K562 (cell line): ENCODE data around the gene CNPPD1. TPM values are rescaled to one million over a fixed set of nuclear protein-coding genes. Genes with fewer than 3 reads are reported as not detected.

Source experiments
- ETS2 ChIP-seq: IDR thresholded peaks from 2 replicates; pipeline ENCODE4 v1.6.1; 2016; ENCODE audit warnings: borderline replicate concordance, missing genetic modification characterization, mild to moderate bottlenecking, moderate library complexity, missing compliant biosample characterization; ENCODE audit not compliant: poor library complexity, severe bottlenecking
- HDAC2 ChIP-seq: fragments of 450-650 bp; IDR thresholded peaks from 2 replicates; pipeline ENCODE4 v1.6.1; 2016; ENCODE audit warnings: mild to moderate bottlenecking
- HOXB6 ChIP-seq: fragments of 250-450 bp; sonication (Bioruptor Pico); IDR thresholded peaks from 2 replicates; pipeline ENCODE4 v1.5.1; 2022; ENCODE audit warnings: mild to moderate bottlenecking, borderline replicate concordance
- IRF2 ChIP-seq: sonication (generic); formaldehyde crosslinking; IDR thresholded peaks from 2 replicates; pipeline ENCODE4 v1.8.1; 2022; ENCODE audit warnings: mild to moderate bottlenecking, missing genetic modification reagents
- KAT7 ChIP-seq: sonication (generic); formaldehyde crosslinking; IDR thresholded peaks from 2 replicates; pipeline ENCODE4 v1.8.0; 2022; ENCODE audit warnings: missing genetic modification reagents, mild to moderate bottlenecking, borderline replicate concordance
- MYNN ChIP-seq, 2 experiments: sonication (generic); formaldehyde crosslinking in 1 of 2; IDR thresholded peaks; 2 replicates each; pipeline versions ENCODE4 v1.5.0 to v1.6.1; 2016 to 2020; ENCODE audit warnings: antibody characterized with exemption in 1 of 2, missing genetic modification reagents in 1 of 2
- SETDB1 ChIP-seq: IDR thresholded peaks from one replicate; pipeline ENCODE4 v1.6.1; 2012; ENCODE audit warnings: low read length, control low read depth, inconsistent platforms
- SLC30A9 ChIP-seq: fragments of 250-450 bp; sonication (Bioruptor Pico); IDR thresholded peaks from 2 replicates; pipeline ENCODE4 v1.8.0; 2022; ENCODE audit warnings: mild to moderate bottlenecking, moderate library complexity
- TBP ChIP-seq: optimal IDR thresholded peaks from 2 replicates; pipeline ENCODE3; 2011; ENCODE audit warnings: low read depth, low read length, improper control_type of control experiment
- ZKSCAN1 ChIP-seq: fragments of 150-350 bp; IDR thresholded peaks from 2 replicates; pipeline ENCODE4 v1.6.1; 2016; ENCODE audit warnings: low read depth, low read length
- polyA plus RNA-seq, 8 experiments: library from polyadenylated mRNA; depleted of rRNA in 4 of 8; stranded (reverse) in 5 of 8; unstranded in 3 of 8; fragments of >200 nt; fragmentation: Nextera tagmentation in 2 of 8; fragmentation: Illumina TruSeq in 1 of 8; extraction: Ambion mirVana in 2 of 8; extraction: Trizol in 1 of 8; gene quantifications; 2 replicates each; pipeline versions ENCODE4 v1.2.1 to v1.2.3, GENCODE V29; 2011 to 2014; ENCODE audit warnings: inconsistent platforms in 1 of 8, missing spikeins in 1 of 8
- total RNA-seq, 7 experiments: library from RNA; depleted of rRNA in 6 of 7; stranded (reverse); fragments of >200 nt in 6 of 7; fragmentation: Illumina TruSeq in 2 of 7; extraction: Trizol in 2 of 7; gene quantifications; 2 replicates each; pipeline versions ENCODE4 v1.2.1 to v1.2.3, GENCODE V29; 2011 to 2021; ENCODE audit warnings: low replicate concordance in 1 of 7
- TF ChIP-seq, protein P1 (sequence below): sonication (generic); formaldehyde crosslinking; IDR thresholded peaks from 2 replicates; pipeline ENCODE4 v1.8.0; 2022; ENCODE audit warnings: mild to moderate bottlenecking, missing genetic modification reagents
- TF ChIP-seq, protein P2 (sequence below): sonication (generic); formaldehyde crosslinking; IDR thresholded peaks from 2 replicates; pipeline ENCODE4 v1.8.0; 2022; ENCODE audit warnings: missing genetic modification reagents, mild to moderate bottlenecking, borderline replicate concordance

CNPPD1 gene
- total and polyA plus RNA-seq, 9 of the 15 experiments (the other 6 are each of a cell fraction or from before 2014, with no cell fraction given): 9.9 to 53.5 (median 27.0) TPM

DNA sequence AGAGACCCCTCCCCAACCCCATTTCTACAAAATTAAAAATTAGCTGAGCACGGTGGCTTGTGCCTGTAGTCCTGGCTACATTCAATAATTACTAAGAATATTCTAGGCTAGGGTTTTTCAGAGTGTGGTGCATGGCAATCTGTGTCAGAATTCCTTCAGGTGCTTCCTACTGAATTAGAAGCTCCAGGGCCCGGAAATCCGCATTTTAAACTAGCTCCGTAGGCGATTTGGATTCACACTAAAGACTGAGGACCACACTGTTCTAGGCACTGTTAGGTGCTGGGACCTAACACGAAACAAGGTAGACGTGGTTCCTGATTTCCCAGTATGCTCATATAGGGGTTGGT, 29.2 kb upstream of the CNPPD1 start (continued):
- peak; percentile 68; the same call in 1 of the 2 replicates for TF ChIP-seq KAT7 (CRISPR knock-in tag)
- no peak for TF ChIP-seq MYNN (IDR thresholded peaks at IDR 0.05)
- no peak for TF ChIP-seq MYNN (CRISPR knock-in tag; IDR thresholded peaks at IDR 0.05)
- TF ChIP-seq IRF2: no peak
- TF ChIP-seq, protein P1, sequence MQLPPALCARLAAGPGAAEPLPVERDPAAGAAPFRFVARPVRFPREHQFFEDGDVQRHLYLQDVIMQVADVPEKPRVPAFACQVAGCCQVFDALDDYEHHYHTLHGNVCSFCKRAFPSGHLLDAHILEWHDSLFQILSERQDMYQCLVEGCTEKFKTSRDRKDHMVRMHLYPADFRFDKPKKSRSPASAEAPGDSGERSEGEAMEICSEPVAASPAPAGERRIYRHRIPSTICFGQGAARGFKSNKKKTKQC (CRISPR knock-in tag): no peak
- TF ChIP-seq HOXB6 (CRISPR knock-in tag): no peak
- TF ChIP-seq ZKSCAN1: no peak
- TF ChIP-seq, protein P2, sequence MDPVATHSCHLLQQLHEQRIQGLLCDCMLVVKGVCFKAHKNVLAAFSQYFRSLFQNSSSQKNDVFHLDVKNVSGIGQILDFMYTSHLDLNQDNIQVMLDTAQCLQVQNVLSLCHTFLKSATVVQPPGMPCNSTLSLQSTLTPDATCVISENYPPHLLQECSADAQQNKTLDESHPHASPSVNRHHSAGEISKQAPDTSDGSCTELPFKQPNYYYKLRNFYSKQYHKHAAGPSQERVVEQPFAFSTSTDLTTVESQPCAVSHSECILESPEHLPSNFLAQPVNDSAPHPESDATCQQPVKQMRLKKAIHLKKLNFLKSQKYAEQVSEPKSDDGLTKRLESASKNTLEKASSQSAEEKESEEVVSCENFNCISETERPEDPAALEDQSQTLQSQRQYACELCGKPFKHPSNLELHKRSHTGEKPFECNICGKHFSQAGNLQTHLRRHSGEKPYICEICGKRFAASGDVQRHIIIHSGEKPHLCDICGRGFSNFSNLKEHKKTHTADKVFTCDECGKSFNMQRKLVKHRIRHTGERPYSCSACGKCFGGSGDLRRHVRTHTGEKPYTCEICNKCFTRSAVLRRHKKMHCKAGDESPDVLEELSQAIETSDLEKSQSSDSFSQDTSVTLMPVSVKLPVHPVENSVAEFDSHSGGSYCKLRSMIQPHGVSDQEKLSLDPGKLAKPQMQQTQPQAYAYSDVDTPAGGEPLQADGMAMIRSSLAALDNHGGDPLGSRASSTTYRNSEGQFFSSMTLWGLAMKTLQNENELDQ (CRISPR knock-in tag): no peak
- TF ChIP-seq SLC30A9: no peak
- no peak for TF ChIP-seq HDAC2
- TF ChIP-seq TBP: no peak
- no peak for TF ChIP-seq ETS2 (tag)
- TF ChIP-seq SETDB1: no peak
- TF ChIP-seq, all 486 proteins: peak for 3
